HepG2 (cell line): ENCODE results near the gene CALML6. TPM values are rescaled to one million over a fixed set of nuclear protein-coding genes. Genes with fewer than 3 reads are reported as not detected.

Source experiments
- BRD4 ChIP-seq: sonication (generic); formaldehyde crosslinking; IDR thresholded peaks from 2 replicates; pipeline ENCODE4 v1.4.0; 2020; ENCODE audit warnings: missing genetic modification reagents
- ELF3 ChIP-seq: IDR thresholded peaks from 2 replicates; pipeline ENCODE4 v1.6.1; 2016; ENCODE audit warnings: missing genetic modification reagents, missing compliant biosample characterization
- ETV5 ChIP-seq: IDR thresholded peaks from 2 replicates; pipeline ENCODE4 v1.6.1; 2018; ENCODE audit warnings: missing biosample characterization, missing genetic modification reagents, inconsistent platforms, borderline replicate concordance
- HIC2 ChIP-seq: sonication (generic); formaldehyde crosslinking; IDR thresholded peaks from 2 replicates; pipeline ENCODE4 v1.9.0; 2022; ENCODE audit warnings: low read depth, missing genetic modification reagents
- HOXD1 ChIP-seq: sonication (generic); formaldehyde crosslinking; IDR thresholded peaks from 2 replicates; pipeline ENCODE4 v1.5.0; 2020; ENCODE audit warnings: missing genetic modification reagents
- LBX2 ChIP-seq: sonication (generic); formaldehyde crosslinking; IDR thresholded peaks from 2 replicates; pipeline ENCODE4 v1.5.0; 2020; ENCODE audit warnings: missing genetic modification reagents, mild to moderate bottlenecking, borderline replicate concordance
- MAFK ChIP-seq, 2 experiments: IDR thresholded peaks in 1 of 2; conservative IDR thresholded peaks in 1 of 2; 2 replicates each; pipeline ENCODE4 v1.6.1; 2011; ENCODE audit warnings: improper control_type of control experiment in 2 of 2, low read length in 2 of 2
- MED1 ChIP-seq: sonication (generic); formaldehyde crosslinking; IDR thresholded peaks from 2 replicates; pipeline ENCODE4 v1.4.0; 2020; ENCODE audit warnings: missing genetic modification reagents
- SOX5 ChIP-seq: IDR thresholded peaks from 2 replicates; pipeline ENCODE4 v1.6.1; 2016; ENCODE audit warnings: borderline replicate concordance
- SP5 ChIP-seq: IDR thresholded peaks from 2 replicates; pipeline ENCODE4 v1.6.1; 2016; ENCODE audit warnings: low read depth, borderline replicate concordance
- SPEN ChIP-seq: sonication (generic); formaldehyde crosslinking; IDR thresholded peaks from 2 replicates; pipeline ENCODE4 v1.5.1; 2020; ENCODE audit warnings: low read depth, mild to moderate bottlenecking, missing genetic modification reagents
- TARDBP ChIP-seq: sonication (generic); formaldehyde crosslinking; IDR thresholded peaks from 2 replicates; pipeline ENCODE4 v1.8.0; 2022; ENCODE audit warnings: mild to moderate bottlenecking, missing genetic modification reagents
- TEAD3 ChIP-seq: optimal IDR thresholded peaks from 2 replicates; pipeline ENCODE3; 2016; ENCODE audit warnings: borderline replicate concordance
- TFE3 ChIP-seq: IDR thresholded peaks from 2 replicates; pipeline ENCODE4 v1.6.1; 2016
- ZBTB43 ChIP-seq: sonication (generic); formaldehyde crosslinking; conservative IDR thresholded peaks from 2 replicates; pipeline ENCODE4 v1.4.0; 2020; ENCODE audit warnings: missing genetic modification reagents
- ZNF263 ChIP-seq: sonication (generic); formaldehyde crosslinking; IDR thresholded peaks from 2 replicates; pipeline ENCODE4 v1.4.0; 2020; ENCODE audit warnings: missing genetic modification reagents
- ZNF292 ChIP-seq: sonication (generic); formaldehyde crosslinking; IDR thresholded peaks from 2 replicates; pipeline ENCODE4 v1.8.1; 2022; ENCODE audit warnings: mild to moderate bottlenecking, low read depth, missing genetic modification reagents, borderline replicate concordance
- polyA plus RNA-seq, 8 experiments: library from polyadenylated mRNA; depleted of rRNA in 3 of 8; stranded (reverse) in 7 of 8; unstranded in 1 of 8; fragments of >200 nt; fragmentation: Illumina TruSeq in 4 of 8; extraction: Trizol in 4 of 8; gene quantifications; 2 replicates each; pipeline versions ENCODE4 v1.2.1 to v1.2.3, GENCODE V29; 2011 to 2016; ENCODE audit warnings: low read depth in 4 of 8, missing spikeins in 1 of 8, mixed read lengths in 1 of 8; ENCODE audit not compliant: insufficient read depth in 1 of 8
- total RNA-seq, 5 experiments: library from RNA; depleted of rRNA; stranded (reverse); fragments of >200 nt; fragmentation: Illumina TruSeq; extraction: Trizol; gene quantifications; 2 replicates each; pipeline ENCODE4 v1.2.3, GENCODE V29; 2016; ENCODE audit warnings: low read depth in 1 of 5
- TF ChIP-seq, protein P1 (sequence below): sonication (generic); formaldehyde crosslinking; IDR thresholded peaks from 2 replicates; pipeline ENCODE4 v1.4.0; 2020; ENCODE audit warnings: missing genetic modification reagents
- TF ChIP-seq, protein P2 (sequence below): sonication (generic); IDR thresholded peaks from 2 replicates; pipeline ENCODE4 v1.6.1; 2016; ENCODE audit warnings: low read depth, borderline replicate concordance

CALML6 gene
- total and polyA plus RNA-seq, 2 of the 13 experiments (the other 11 are each of a cell fraction or from before 2014, with no cell fraction given), result 0.11 to 0.12 TPM

GRCh38 chr1:1955621-1956094 lies 40.6 kb downstream of the CALML6 start (continued):
- peak; percentile 87 for TF ChIP-seq ZNF263
- no peak for TF ChIP-seq LBX2 (CRISPR knock-in tag)
- peak; percentile 48 for TF ChIP-seq TEAD3 (CRISPR knock-in tag)
- TF ChIP-seq ZNF292 (CRISPR knock-in tag), result peak; percentile 29; the same call in 1 of the 2 replicates
- TF ChIP-seq SP5 (CRISPR knock-in tag), result peak; percentile 17; the same call in 1 of the 2 replicates
- TF ChIP-seq SOX5 (CRISPR knock-in tag), result peak; percentile 39; the same call in 1 of the 2 replicates
- TF ChIP-seq, protein P1, sequence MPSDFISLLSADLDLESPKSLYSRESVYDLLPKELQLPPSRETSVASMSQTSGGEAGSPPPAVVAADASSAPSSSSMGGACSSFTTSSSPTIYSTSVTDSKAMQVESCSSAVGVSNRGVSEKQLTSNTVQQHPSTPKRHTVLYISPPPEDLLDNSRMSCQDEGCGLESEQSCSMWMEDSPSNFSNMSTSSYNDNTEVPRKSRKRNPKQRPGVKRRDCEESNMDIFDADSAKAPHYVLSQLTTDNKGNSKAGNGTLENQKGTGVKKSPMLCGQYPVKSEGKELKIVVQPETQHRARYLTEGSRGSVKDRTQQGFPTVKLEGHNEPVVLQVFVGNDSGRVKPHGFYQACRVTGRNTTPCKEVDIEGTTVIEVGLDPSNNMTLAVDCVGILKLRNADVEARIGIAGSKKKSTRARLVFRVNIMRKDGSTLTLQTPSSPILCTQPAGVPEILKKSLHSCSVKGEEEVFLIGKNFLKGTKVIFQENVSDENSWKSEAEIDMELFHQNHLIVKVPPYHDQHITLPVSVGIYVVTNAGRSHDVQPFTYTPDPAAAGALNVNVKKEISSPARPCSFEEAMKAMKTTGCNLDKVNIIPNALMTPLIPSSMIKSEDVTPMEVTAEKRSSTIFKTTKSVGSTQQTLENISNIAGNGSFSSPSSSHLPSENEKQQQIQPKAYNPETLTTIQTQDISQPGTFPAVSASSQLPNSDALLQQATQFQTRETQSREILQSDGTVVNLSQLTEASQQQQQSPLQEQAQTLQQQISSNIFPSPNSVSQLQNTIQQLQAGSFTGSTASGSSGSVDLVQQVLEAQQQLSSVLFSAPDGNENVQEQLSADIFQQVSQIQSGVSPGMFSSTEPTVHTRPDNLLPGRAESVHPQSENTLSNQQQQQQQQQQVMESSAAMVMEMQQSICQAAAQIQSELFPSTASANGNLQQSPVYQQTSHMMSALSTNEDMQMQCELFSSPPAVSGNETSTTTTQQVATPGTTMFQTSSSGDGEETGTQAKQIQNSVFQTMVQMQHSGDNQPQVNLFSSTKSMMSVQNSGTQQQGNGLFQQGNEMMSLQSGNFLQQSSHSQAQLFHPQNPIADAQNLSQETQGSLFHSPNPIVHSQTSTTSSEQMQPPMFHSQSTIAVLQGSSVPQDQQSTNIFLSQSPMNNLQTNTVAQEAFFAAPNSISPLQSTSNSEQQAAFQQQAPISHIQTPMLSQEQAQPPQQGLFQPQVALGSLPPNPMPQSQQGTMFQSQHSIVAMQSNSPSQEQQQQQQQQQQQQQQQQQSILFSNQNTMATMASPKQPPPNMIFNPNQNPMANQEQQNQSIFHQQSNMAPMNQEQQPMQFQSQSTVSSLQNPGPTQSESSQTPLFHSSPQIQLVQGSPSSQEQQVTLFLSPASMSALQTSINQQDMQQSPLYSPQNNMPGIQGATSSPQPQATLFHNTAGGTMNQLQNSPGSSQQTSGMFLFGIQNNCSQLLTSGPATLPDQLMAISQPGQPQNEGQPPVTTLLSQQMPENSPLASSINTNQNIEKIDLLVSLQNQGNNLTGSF, result no peak
- peak; percentile 57; the same call in 1 of the 2 replicates for TF ChIP-seq ELF3 (CRISPR knock-in tag)
- TF ChIP-seq HIC2, result peak; percentile 26; the same call in 1 of the 2 replicates
- peak; percentile 32; the same call in 1 of the 2 replicates for TF ChIP-seq HOXD1
- 0 out of 2 replicates have a peak, but pooled peaks have one; percentile 31 for TF ChIP-seq ZBTB43 (CRISPR knock-in tag)
- TF ChIP-seq SPEN, result peak; percentile 29; the same call in 1 of the 2 replicates
- peak; percentile 52; the same call in 1 of the 2 replicates for TF ChIP-seq MED1
- TF ChIP-seq TARDBP (CRISPR knock-in tag), result no peak
- no peak for TF ChIP-seq MAFK (conservative IDR thresholded peaks at IDR 0.05 in 1 of 2, IDR thresholded peaks at IDR 0.05 in 1 of 2; ENCODE audit: low read length in 2 of 2)
- TF ChIP-seq ETV5 (CRISPR knock-in tag), result peak; percentile 71; the same call in 1 of the 2 replicates
- TF ChIP-seq, protein P2, sequence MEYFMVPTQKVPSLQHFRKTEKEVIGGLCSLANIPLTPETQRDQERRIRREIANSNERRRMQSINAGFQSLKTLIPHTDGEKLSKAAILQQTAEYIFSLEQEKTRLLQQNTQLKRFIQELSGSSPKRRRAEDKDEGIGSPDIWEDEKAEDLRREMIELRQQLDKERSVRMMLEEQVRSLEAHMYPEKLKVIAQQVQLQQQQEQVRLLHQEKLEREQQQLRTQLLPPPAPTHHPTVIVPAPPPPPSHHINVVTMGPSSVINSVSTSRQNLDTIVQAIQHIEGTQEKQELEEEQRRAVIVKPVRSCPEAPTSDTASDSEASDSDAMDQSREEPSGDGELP, result peak; percentile 89
- TF ChIP-seq BRD4 (CRISPR knock-in tag), result no peak
- TF ChIP-seq TFE3 (CRISPR knock-in tag), result 0 out of 2 replicates have a peak, but pooled peaks have one; percentile 55
